ENCODE results near the gene SSBP4. TPM values are rescaled to one million over a fixed set of nuclear protein-coding genes. Genes with fewer than 3 reads are reported as not detected.

The SSBP4 gene
- total RNA-seq, 1 donor from 2014 or later: 56.6 TPM

GRCh38 chr19:18414504-18415177 is 4.6 kb upstream of the SSBP4 start:
- no peak for DNase-seq (ENCODE audit: low read depth)
- FAIRE-seq: no peak
- Histone ChIP-seq H3K4me1 (ENCODE audit: insufficient read depth, low read length) (peaks cover 44% of the 10 kb centered on the region), H4K20me1 (ENCODE audit: insufficient read depth, low read length) (no peaks in the 10 kb centered on the region), H3K79me2 (ENCODE audit: insufficient read depth, low read length) (peaks cover 3% of the 10 kb centered on the region), H3K4me2 (ENCODE audit: low read length) (peak overlapping the region; percentile 72), H3K36me3 (ENCODE audit: insufficient read depth, low read length) (no peaks in the 10 kb centered on the region), H2AFZ (ENCODE audit: low read depth, low read length) (peak overlapping the region; percentile 60), H3K9ac (ENCODE audit: low read length) (peak overlapping the region; percentile 31), H3K27ac (ENCODE audit: low read depth, low read length) (peak overlapping the region; percentile 15), H3K4me3 (ENCODE audit: insufficient read depth, low read depth, low read length) (no peak overlapping the region), H3K27me3 (ENCODE audit: insufficient read depth, low read length) (no peaks in the 10 kb centered on the region), H3K9me3 (ENCODE audit: insufficient read depth, low read depth, low read length) (no peaks in the 10 kb centered on the region)
- peaks cover 10% of the 10 kb centered on the region for H3K4me1 Mint-ChIP-seq (ENCODE audit: low read depth, unreplicated experiment)
- H3K36me3 Mint-ChIP-seq (ENCODE audit: low read depth, unreplicated experiment): no peaks in the 10 kb centered on the region
- H3K4me3 Mint-ChIP-seq (ENCODE audit: unreplicated experiment): peak overlapping the region; percentile 40
- no peak for TF ChIP-seq CTCF (IDR thresholded peaks at IDR 0.05; ENCODE audit: insufficient read depth, low read depth, low read length)
- TF ChIP-seq EZH2 (IDR thresholded peaks at IDR 0.05; ENCODE audit: insufficient read depth, low read length): no peak
- no peak overlapping the region for H3K27ac Mint-ChIP-seq (ENCODE audit: unreplicated experiment)
- H3K27me3 Mint-ChIP-seq (ENCODE audit: low read depth, unreplicated experiment): peaks cover 15% of the 10 kb centered on the region
- H3K9me3 Mint-ChIP-seq (ENCODE audit: unreplicated experiment): no peaks in the 10 kb centered on the region

- peaks cover 10% of the 10 kb centered on the region for H3K4me1 Mint-ChIP-seq (ENCODE audit: low read depth, unreplicated experiment)
- FAIRE-seq: no peak
- no peaks in the 10 kb centered on the region for H3K9me3 Mint-ChIP-seq (ENCODE audit: unreplicated experiment)
- no peak overlapping the region for H3K4me3 Mint-ChIP-seq (ENCODE audit: unreplicated experiment)
- H2AFZ ChIP-seq (ENCODE audit: low read depth, low read length): peak overlapping the region; percentile 60
- peaks cover 15% of the 10 kb centered on the region for H3K27me3 Mint-ChIP-seq (ENCODE audit: low read depth, unreplicated experiment)
- H3K36me3 Mint-ChIP-seq (ENCODE audit: low read depth, unreplicated experiment): no peaks in the 10 kb centered on the region
- no peak overlapping the region for H3K27ac Mint-ChIP-seq (ENCODE audit: unreplicated experiment)
- peaks cover 5% of the 10 kb centered on the region for H4K20me1 ChIP-seq (ENCODE audit: insufficient read depth, low read length)
- H3K27ac ChIP-seq (ENCODE audit: low read depth, low read length): peak overlapping the region; percentile 86
- H3K79me2 ChIP-seq (ENCODE audit: insufficient read depth, low read length): peaks cover 10% of the 10 kb centered on the region
- H3K36me3 ChIP-seq (ENCODE audit: insufficient read depth, low read length): no peaks in the 10 kb centered on the region
- peak overlapping the region; percentile 31 for H3K9ac ChIP-seq (ENCODE audit: low read length)
- DNase-seq (ENCODE audit: low read depth): peak; percentile 25
- peaks cover 50% of the 10 kb centered on the region for H3K4me1 ChIP-seq (ENCODE audit: insufficient read depth, low read length)
- peak overlapping the region; percentile 14 for H3K4me3 ChIP-seq (ENCODE audit: insufficient read depth, low read depth, low read length)
- no peak for TF ChIP-seq EZH2 (IDR thresholded peaks at IDR 0.05; ENCODE audit: insufficient read depth, low read length)
- TF ChIP-seq CTCF (IDR thresholded peaks at IDR 0.05; ENCODE audit: insufficient read depth, low read depth, low read length): no peak
- peak overlapping the region; percentile 72 for H3K4me2 ChIP-seq (ENCODE audit: low read length)
- no peaks in the 10 kb centered on the region for H3K27me3 ChIP-seq (ENCODE audit: insufficient read depth, low read length)
- H3K9me3 ChIP-seq (ENCODE audit: insufficient read depth, low read depth, low read length): no peaks in the 10 kb centered on the region
Measured at GRCh38 chr19:18415178-18415867, 3.9 kb upstream of the SSBP4 start.

Measured in astrocyte (in vitro differentiated cells and primary cell).